ENCODE data around the gene STRN.
"Not testable (repeated sequence)": the region's sequence is repeated elsewhere in the genome, so short reads cannot be mapped to it uniquely, and the experiment has no call there.

STRN gene

GRCh38 chr2:36911012-36911411 lies 55.3 kb downstream of the STRN start:
- no peak overlapping the region for H3K4me3 Mint-ChIP-seq
- no peak overlapping the region for H3K27ac Mint-ChIP-seq
- H3K9me3 Mint-ChIP-seq: no peaks in the 10 kb centered on the region
- H3K36me3 Mint-ChIP-seq (ENCODE audit: low read depth): peaks cover 5% of the 10 kb centered on the region
- no peaks in the 10 kb centered on the region for H3K4me1 Mint-ChIP-seq (ENCODE audit: low read depth)
- no peaks in the 10 kb centered on the region for H3K27me3 Mint-ChIP-seq (ENCODE audit: low read depth)

GRCh38 chr2:36906277-36906676 lies 60.1 kb downstream of the STRN start:
- no peaks in the 10 kb centered on the region for H3K4me1 Mint-ChIP-seq (ENCODE audit: low read depth)
- no peaks in the 10 kb centered on the region for H3K9me3 Mint-ChIP-seq
- peaks cover 9% of the 10 kb centered on the region for H3K36me3 Mint-ChIP-seq (ENCODE audit: low read depth)
- H3K27me3 Mint-ChIP-seq (ENCODE audit: low read depth): no peaks in the 10 kb centered on the region
- H3K4me3 Mint-ChIP-seq: no peak overlapping the region
- no peak overlapping the region for H3K27ac Mint-ChIP-seq

GRCh38 chr2:36904636-36905035 lies 61.7 kb downstream of the STRN start:
- H3K27ac Mint-ChIP-seq: no peak overlapping the region
- no peak overlapping the region for H3K4me3 Mint-ChIP-seq
- H3K9me3 Mint-ChIP-seq: no peaks in the 10 kb centered on the region
- no peaks in the 10 kb centered on the region for H3K4me1 Mint-ChIP-seq (ENCODE audit: low read depth)
- peaks cover 11% of the 10 kb centered on the region for H3K36me3 Mint-ChIP-seq (ENCODE audit: low read depth)
- H3K27me3 Mint-ChIP-seq (ENCODE audit: low read depth): no peaks in the 10 kb centered on the region

GRCh38 chr2:36902385-36903120 lies 63.8 kb downstream of the STRN start:
- no peak overlapping the region for H3K4me3 Mint-ChIP-seq
- H3K36me3 Mint-ChIP-seq (ENCODE audit: low read depth): peaks cover 9% of the 10 kb centered on the region
- H3K9me3 Mint-ChIP-seq: no peaks in the 10 kb centered on the region
- no peaks in the 10 kb centered on the region for H3K27me3 Mint-ChIP-seq (ENCODE audit: low read depth)
- H3K27ac Mint-ChIP-seq: no peak overlapping the region
- no peaks in the 10 kb centered on the region for H3K4me1 Mint-ChIP-seq (ENCODE audit: low read depth)

- Mint-ChIP-seq H3K4me3 (no peak overlapping the region), H3K27ac (no peak overlapping the region), H3K36me3 (ENCODE audit: low read depth) (peaks cover 5% of the 10 kb centered on the region), H3K9me3 (no peaks in the 10 kb centered on the region), H3K4me1 (ENCODE audit: low read depth) (no peaks in the 10 kb centered on the region), H3K27me3 (ENCODE audit: low read depth) (no peaks in the 10 kb centered on the region)
These were observed 73.5 kb downstream of the STRN start for GRCh38 chr2:36892805-36893204.

GRCh38 chr2:36889795-36890194 lies 76.5 kb downstream of the STRN start:
- Mint-ChIP-seq H3K36me3 (ENCODE audit: low read depth) (peaks cover 10% of the 10 kb centered on the region), H3K27me3 (ENCODE audit: low read depth) (no peaks in the 10 kb centered on the region), H3K4me1 (ENCODE audit: low read depth) (no peaks in the 10 kb centered on the region), H3K4me3 (no peak overlapping the region), H3K9me3 (no peaks in the 10 kb centered on the region), H3K27ac (no peak overlapping the region)

- H3K9me3 Mint-ChIP-seq; H3K27me3 Mint-ChIP-seq (ENCODE audit: low read depth); H3K27ac Mint-ChIP-seq; H3K4me1 Mint-ChIP-seq (ENCODE audit: low read depth); H3K4me3 Mint-ChIP-seq: not testable (repeated sequence)
- H3K36me3 Mint-ChIP-seq (ENCODE audit: low read depth): peaks cover 13% of the 10 kb centered on the region
These were observed 79.2 kb downstream of the STRN start for GRCh38 chr2:36887095-36887494.

GRCh38 chr2:36886664-36887063 lies 79.7 kb downstream of the STRN start:
- no peaks in the 10 kb centered on the region for H3K9me3 Mint-ChIP-seq
- H3K4me3 Mint-ChIP-seq: no peak overlapping the region
- H3K4me1 Mint-ChIP-seq (ENCODE audit: low read depth): no peaks in the 10 kb centered on the region
- H3K27me3 Mint-ChIP-seq (ENCODE audit: low read depth): no peaks in the 10 kb centered on the region
- peaks cover 16% of the 10 kb centered on the region for H3K36me3 Mint-ChIP-seq (ENCODE audit: low read depth)
- H3K27ac Mint-ChIP-seq: no peak overlapping the region

GRCh38 chr2:36885605-36886004 lies 80.7 kb downstream of the STRN start:
- Mint-ChIP-seq H3K27me3 (ENCODE audit: low read depth) (no peaks in the 10 kb centered on the region), H3K4me1 (ENCODE audit: low read depth) (no peaks in the 10 kb centered on the region), H3K27ac (no peak overlapping the region), H3K9me3 (no peaks in the 10 kb centered on the region), H3K36me3 (ENCODE audit: low read depth) (peaks cover 16% of the 10 kb centered on the region), H3K4me3 (no peak overlapping the region)

- no peak overlapping the region for H3K27ac Mint-ChIP-seq
- H3K27me3 Mint-ChIP-seq (ENCODE audit: low read depth): no peaks in the 10 kb centered on the region
- no peak overlapping the region for H3K4me3 Mint-ChIP-seq
- peaks cover 16% of the 10 kb centered on the region for H3K36me3 Mint-ChIP-seq (ENCODE audit: low read depth)
- H3K9me3 Mint-ChIP-seq: no peaks in the 10 kb centered on the region
- no peaks in the 10 kb centered on the region for H3K4me1 Mint-ChIP-seq (ENCODE audit: low read depth)
These were observed 83.8 kb downstream of the STRN start for GRCh38 chr2:36882532-36882931.

GRCh38 chr2:36881816-36882215 lies 84.5 kb downstream of the STRN start:
- H3K4me1 Mint-ChIP-seq (ENCODE audit: low read depth): no peaks in the 10 kb centered on the region
- no peaks in the 10 kb centered on the region for H3K27me3 Mint-ChIP-seq (ENCODE audit: low read depth)
- no peak overlapping the region for H3K4me3 Mint-ChIP-seq
- no peak overlapping the region for H3K27ac Mint-ChIP-seq
- no peaks in the 10 kb centered on the region for H3K9me3 Mint-ChIP-seq
- H3K36me3 Mint-ChIP-seq (ENCODE audit: low read depth): peaks cover 19% of the 10 kb centered on the region

- peaks cover 31% of the 10 kb centered on the region for H3K36me3 Mint-ChIP-seq (ENCODE audit: low read depth)
These were observed 87.9 kb downstream of the STRN start for GRCh38 chr2:36878429-36878828.

GRCh38 chr2:36871068-36871707 lies 95.1 kb downstream of the STRN start:
- Mint-ChIP-seq H3K27me3 (ENCODE audit: low read depth) (no peaks in the 10 kb centered on the region), H3K4me1 (ENCODE audit: low read depth) (peaks cover 7% of the 10 kb centered on the region), H3K9me3 (peaks cover 4% of the 10 kb centered on the region), H3K36me3 (ENCODE audit: low read depth) (peaks cover 54% of the 10 kb centered on the region), H3K4me3 (no peak overlapping the region), H3K27ac (no peak overlapping the region)

More at GRCh38 chr2:36878429-36878828, 87.9 kb downstream of the STRN start:
- Mint-ChIP-seq H3K4me3 (no peak overlapping the region), H3K9me3 (peaks cover 4% of the 10 kb centered on the region), H3K27me3 (ENCODE audit: low read depth) (no peaks in the 10 kb centered on the region), H3K27ac (no peak overlapping the region), H3K4me1 (ENCODE audit: low read depth) (no peaks in the 10 kb centered on the region)

- Mint-ChIP-seq H3K4me1 (ENCODE audit: low read depth) (peaks cover 7% of the 10 kb centered on the region), H3K9me3 (peaks cover 4% of the 10 kb centered on the region), H3K27me3 (ENCODE audit: low read depth) (no peaks in the 10 kb centered on the region), H3K27ac (no peak overlapping the region), H3K4me3 (no peak overlapping the region), H3K36me3 (ENCODE audit: low read depth) (peaks cover 53% of the 10 kb centered on the region)
These were observed 96.7 kb downstream of the STRN start for GRCh38 chr2:36869606-36870005.

- Mint-ChIP-seq H3K4me3 (no peak overlapping the region), H3K9me3 (no peaks in the 10 kb centered on the region), H3K27me3 (ENCODE audit: low read depth) (no peaks in the 10 kb centered on the region), H3K36me3 (ENCODE audit: low read depth) (peaks cover 44% of the 10 kb centered on the region), H3K27ac (no peak overlapping the region), H3K4me1 (ENCODE audit: low read depth) (peaks cover 13% of the 10 kb centered on the region)
These were observed 104.4 kb downstream of the STRN start for GRCh38 chr2:36861896-36862295.

All from T-helper 1 cell treated with Interleukin-12 subunit alpha and Interleukin-12 subunit beta and Interleukin-4 antibody, amounts not matched to agents 30 μg/mL and 1 μg/mL, for 36 hours (primary cell).